ENCODE data around the gene RGS3.
"Not testable (repeated sequence)": the region's sequence is repeated elsewhere in the genome, so short reads cannot be mapped to it uniquely, and the experiment has no call there.

The RGS3 gene

GRCh38 chr9:113488490-113488889 is 25.0 kb downstream of the RGS3 start (continued):
- TF ChIP-seq CTCF (tag by site-specific recombination; IDR thresholded peaks at IDR 0.05): no peak
- TF ChIP-seq ZNF48 (tag by site-specific recombination; IDR thresholded peaks at IDR 0.05): no peak

DNA sequence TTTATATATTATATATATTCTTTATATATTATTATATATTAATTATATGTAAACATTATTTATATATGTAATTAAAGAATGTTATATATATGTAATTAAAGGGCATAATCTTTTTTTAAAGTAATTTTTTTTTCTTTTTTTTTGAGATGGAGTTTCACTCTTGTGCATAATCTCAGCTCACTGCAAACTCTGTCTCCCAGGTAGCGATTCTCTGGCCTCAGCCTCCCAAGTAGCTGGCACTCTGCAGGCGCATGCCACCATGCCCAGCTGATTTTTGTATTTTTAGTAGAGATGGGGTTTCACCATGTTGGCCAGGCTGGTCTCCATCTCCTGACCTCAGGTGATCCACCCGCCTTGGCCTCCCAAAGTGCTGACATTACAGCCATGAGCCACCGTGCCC is 27.6 kb downstream of the RGS3 start:
- H3K9me3 ChIP-seq (ENCODE audit: control insufficient read depth, insufficient read depth, low read depth, low read length); CTCF ChIA-PET; POLR2A ChIA-PET; H3K4me1 ChIP-seq (ENCODE audit: control insufficient read depth, insufficient read depth, low read length); H3K4me3 ChIP-seq (ENCODE audit: low read depth, low read length); H3K27ac ChIP-seq (ENCODE audit: extremely low read depth, low read depth, low read length); H3K36me3 ChIP-seq (ENCODE audit: control insufficient read depth in 2 of 2, insufficient read depth in 1 of 2, low read length in 2 of 2): not testable (repeated sequence)

GRCh38 chr9:113492343-113493202 is 29.0 kb downstream of the RGS3 start:
- TF ChIP-seq ZFP37 (tag by site-specific recombination; IDR thresholded peaks at IDR 0.05) (no peak), ZNF585B (tag by site-specific recombination; IDR thresholded peaks at IDR 0.05) (no peak), ZNF112 (tag by site-specific recombination; IDR thresholded peaks at IDR 0.05) (no peak), ZBTB44 (tag by site-specific recombination; IDR thresholded peaks at IDR 0.05) (no peak), ZBTB10 (tag by site-specific recombination; IDR thresholded peaks at IDR 0.05) (no peak), ZBTB21 (tag by site-specific recombination; IDR thresholded peaks at IDR 0.05) (no peak)
- TF ChIP-seq, protein P1, sequence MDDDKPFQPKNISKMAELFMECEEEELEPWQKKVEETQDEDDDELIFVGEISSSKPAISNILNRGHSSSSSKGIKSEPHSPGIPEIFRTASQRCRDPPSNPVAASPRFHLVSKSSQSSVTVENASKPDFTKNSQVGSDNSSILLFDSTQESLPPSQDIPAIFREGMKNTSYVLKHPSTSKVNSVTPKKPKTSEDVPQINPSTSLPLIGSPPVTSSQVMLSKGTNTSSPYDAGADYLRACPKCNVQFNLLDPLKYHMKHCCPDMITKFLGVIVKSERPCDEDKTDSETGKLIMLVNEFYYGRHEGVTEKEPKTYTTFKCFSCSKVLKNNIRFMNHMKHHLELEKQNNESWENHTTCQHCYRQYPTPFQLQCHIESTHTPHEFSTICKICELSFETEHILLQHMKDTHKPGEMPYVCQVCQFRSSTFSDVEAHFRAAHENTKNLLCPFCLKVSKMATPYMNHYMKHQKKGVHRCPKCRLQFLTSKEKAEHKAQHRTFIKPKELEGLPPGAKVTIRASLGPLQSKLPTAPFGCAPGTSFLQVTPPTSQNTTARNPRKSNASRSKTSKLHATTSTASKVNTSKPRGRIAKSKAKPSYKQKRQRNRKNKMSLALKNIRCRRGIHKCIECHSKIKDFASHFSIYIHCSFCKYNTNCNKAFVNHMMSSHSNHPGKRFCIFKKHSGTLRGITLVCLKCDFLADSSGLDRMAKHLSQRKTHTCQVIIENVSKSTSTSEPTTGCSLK (tag by site-specific recombination; IDR thresholded peaks at IDR 0.05): no peak
- H3K27ac ChIP-seq (ENCODE audit: extremely low read depth, low read depth, low read length): no peak overlapping the region
- CTCF ChIA-PET: interaction anchor here (0.6 to 2.4 kb wide), 4 partner anchors 16 to 163 kb away, joined by 3 to 7 read pairs (median 4); no protein-coding TSS in a partner anchor
- no peaks in the 10 kb centered on the region; a peak in 1 of 3 replicates for H3K36me3 ChIP-seq (ENCODE audit: control insufficient read depth in 2 of 2, insufficient read depth in 1 of 2, low read length in 2 of 2)
- H3K9me3 ChIP-seq (ENCODE audit: control insufficient read depth, insufficient read depth, low read depth, low read length): no peaks in the 10 kb centered on the region
- POLR2A ChIA-PET: no interaction called here
- H3K4me3 ChIP-seq (ENCODE audit: low read depth, low read length): no peak overlapping the region
- H3K4me1 ChIP-seq (ENCODE audit: control insufficient read depth, insufficient read depth, low read length): no peaks in the 10 kb centered on the region

- H3K36me3 ChIP-seq (ENCODE audit: control insufficient read depth in 2 of 2, insufficient read depth in 1 of 2, low read length in 2 of 2): no peaks in the 10 kb centered on the region; a peak in 1 of 3 replicates
- CTCF ChIA-PET: interaction anchor here (1.2 to 2.4 kb wide), 3 partner anchors 16 to 162 kb away, joined by 3 to 7 read pairs (median 5); no protein-coding TSS in a partner anchor
- H3K4me1 ChIP-seq (ENCODE audit: control insufficient read depth, insufficient read depth, low read length): no peaks in the 10 kb centered on the region
- H3K4me3 ChIP-seq (ENCODE audit: low read depth, low read length): no peak overlapping the region
- no peak overlapping the region for H3K27ac ChIP-seq (ENCODE audit: extremely low read depth, low read depth, low read length)
- POLR2A ChIA-PET: no interaction called here
- H3K9me3 ChIP-seq (ENCODE audit: control insufficient read depth, insufficient read depth, low read depth, low read length): no peaks in the 10 kb centered on the region
- no peak for TF ChIP-seq SP2 (tag by site-specific recombination; IDR thresholded peaks at IDR 0.05)
- no peak for TF ChIP-seq ZNF580 (tag by site-specific recombination; IDR thresholded peaks at IDR 0.05)
- no peak for TF ChIP-seq ZNF596 (tag by site-specific recombination; IDR thresholded peaks at IDR 0.05)
- no peak for TF ChIP-seq ZNF112 (tag by site-specific recombination; IDR thresholded peaks at IDR 0.05)
- no peak for TF ChIP-seq ZNF23 (tag by site-specific recombination; IDR thresholded peaks at IDR 0.05; ENCODE audit: borderline replicate concordance)
- TF ChIP-seq, protein P2, sequence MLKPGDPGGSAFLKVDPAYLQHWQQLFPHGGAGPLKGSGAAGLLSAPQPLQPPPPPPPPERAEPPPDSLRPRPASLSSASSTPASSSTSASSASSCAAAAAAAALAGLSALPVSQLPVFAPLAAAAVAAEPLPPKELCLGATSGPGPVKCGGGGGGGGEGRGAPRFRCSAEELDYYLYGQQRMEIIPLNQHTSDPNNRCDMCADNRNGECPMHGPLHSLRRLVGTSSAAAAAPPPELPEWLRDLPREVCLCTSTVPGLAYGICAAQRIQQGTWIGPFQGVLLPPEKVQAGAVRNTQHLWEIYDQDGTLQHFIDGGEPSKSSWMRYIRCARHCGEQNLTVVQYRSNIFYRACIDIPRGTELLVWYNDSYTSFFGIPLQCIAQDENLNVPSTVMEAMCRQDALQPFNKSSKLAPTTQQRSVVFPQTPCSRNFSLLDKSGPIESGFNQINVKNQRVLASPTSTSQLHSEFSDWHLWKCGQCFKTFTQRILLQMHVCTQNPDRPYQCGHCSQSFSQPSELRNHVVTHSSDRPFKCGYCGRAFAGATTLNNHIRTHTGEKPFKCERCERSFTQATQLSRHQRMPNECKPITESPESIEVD (tag by site-specific recombination; IDR thresholded peaks at IDR 0.05): no peak
- TF ChIP-seq ZNF169 (tag by site-specific recombination; IDR thresholded peaks at IDR 0.05): no peak
- no peak for TF ChIP-seq ZNF621 (tag by site-specific recombination; IDR thresholded peaks at IDR 0.05)
- no peak for TF ChIP-seq WT1 (tag by site-specific recombination; IDR thresholded peaks at IDR 0.05)
- no peak for TF ChIP-seq ZNF624 (tag by site-specific recombination; IDR thresholded peaks at IDR 0.05)
Observed at GRCh38 chr9:113493203-113493520, 29.6 kb downstream of the RGS3 start.

Measured in HEK293 (cell line).